Gastrocnemius medialis (tissue), 4 donors: ENCODE data around the gene SBF1. TPM values are rescaled to one million over a fixed set of nuclear protein-coding genes. Genes with fewer than 3 reads are reported as not detected.

Experiments
- ATAC-seq, 2 donors: fragments of 150-250 bp; one replicate each; pipeline ENCODE4 v1.9.1; 2016
- DNase-seq, 2 donors: peaks; one replicate each; pipeline ENCODE4 v3.0.0-alpha.2; 2019
- H3K27ac ChIP-seq, 4 donors: fragments of 200-600 bp; sonication (generic); 1 replicate in 1 of 4; 2 replicates in 3 of 4; pipeline ENCODE4 v1.5.1; 2016 to 2018; ENCODE audit warnings: mild to moderate bottlenecking in 2 of 4, moderate library complexity in 1 of 4
- H3K27me3 ChIP-seq, 3 donors: fragments of 200-600 bp; sonication (generic) in 2 of 3; 1 replicate in 1 of 3; 2 replicates in 2 of 3; pipeline versions ENCODE4 v1.5.1 to v1.6.0; 2016 to 2019; ENCODE audit warnings: mild to moderate bottlenecking in 1 of 3, moderate library complexity in 1 of 3
- H3K36me3 ChIP-seq, 2 donors: fragments of 200-600 bp; sonication (generic) in 1 of 2; one replicate each; pipeline ENCODE4 v1.5.1; 2017 to 2018
- H3K4me1 ChIP-seq, 2 donors: fragments of 200-600 bp; sonication (generic) in 1 of 2; one replicate each; pipeline ENCODE4 v1.5.1; 2016 to 2017; ENCODE audit warnings: mild to moderate bottlenecking in 2 of 2
- H3K4me3 ChIP-seq, 4 donors: fragments of 200-600 bp; sonication (generic) in 3 of 4; 1 replicate in 1 of 4; 2 replicates in 3 of 4; pipeline ENCODE4 v1.5.1; 2016 to 2019; ENCODE audit warnings: mild to moderate bottlenecking in 2 of 4
- H3K9me3 ChIP-seq, 3 donors: fragments of 200-600 bp; sonication (generic) in 2 of 3; 1 replicate in 1 of 3; 2 replicates in 2 of 3; pipeline ENCODE4 v1.5.1; 2016 to 2019
- CTCF ChIP-seq, 5 experiments: fragments of 450-650 bp in 3 of 5; fragments of 200-600 bp in 2 of 5; sonication (generic) in 2 of 5; IDR thresholded peaks in 4 of 5; conservative IDR thresholded peaks in 1 of 5; 1 replicate in 4 of 5; 2 replicates in 1 of 5; pipeline ENCODE4 v1.5.1; 2016 to 2019; ENCODE audit warnings: antibody characterized with exemption in 5 of 5, mild to moderate bottlenecking in 3 of 5, moderate library complexity in 3 of 5
- POLR2A ChIP-seq, 2 donors: fragments of 450-650 bp; IDR thresholded peaks; one replicate each; pipeline ENCODE4 v1.6.1; 2017; ENCODE audit warnings: antibody characterized with exemption in 2 of 2, mild to moderate bottlenecking in 2 of 2, moderate library complexity in 2 of 2
- in situ Hi-C, 4 donors: fragments of 200-750 bp; cut with MboI; loops; one replicate each; pipeline versions ENCODE4 v1.15.0 to v1.8.0; 2017; ENCODE audit warnings: low sequenced_read_pairs in 4 of 4
- intact Hi-C: fragments of 100-400 bp; cut with DNase I; formaldehyde crosslinking; loops from one replicate; pipeline ENCODE4 v1.15.1; 2023; ENCODE audit warnings: low total_unique reads
- total RNA-seq, 4 donors: library from RNA; depleted of rRNA; stranded (reverse); fragments of >200 nt; gene quantifications; one replicate each; pipeline versions ENCODE4 v1.1.0 to v1.2.3, GENCODE V29; 2016

The SBF1 gene
- total RNA-seq, 4 donors from 2014 or later, result 50.5 to 116 (median 107) TPM

GRCh38 chr22:50432131-50432876 is 42.5 kb downstream of the SBF1 start:
- no peaks in the 10 kb centered on the region for H3K27me3 ChIP-seq
- TF ChIP-seq CTCF (IDR thresholded peaks at IDR 0.05 in 4 of 5, conservative IDR thresholded peaks at IDR 0.05 in 1 of 5) (no peak), POLR2A (IDR thresholded peaks at IDR 0.05) (no peak)
- no peaks in the 10 kb centered on the region for H3K9me3 ChIP-seq
- no peak for DNase-seq
- in situ Hi-C loops (no loop called here), intact Hi-C loops (loop anchor here (10.0 kb wide), 1 partner anchor 198 kb away; no protein-coding TSS in a partner anchor)
- no peak overlapping the region for H3K4me3 ChIP-seq
- no peaks in the 10 kb centered on the region for H3K4me1 ChIP-seq
- ATAC-seq, result no peak
- H3K27ac ChIP-seq, result no peak overlapping the region
- peaks cover 0 to 75% of the 10 kb centered on the region in 2 donors for H3K36me3 ChIP-seq

GRCh38 chr22:50425179-50425916 is 49.5 kb downstream of the SBF1 start:
- intact Hi-C loops, result no loop called here

GRCh38 chr22:50423956-50424355 is 50.9 kb downstream of the SBF1 start:
- no peak for DNase-seq
- ATAC-seq, result no peak

More at GRCh38 chr22:50425179-50425916, 49.5 kb downstream of the SBF1 start:
- H3K4me3 ChIP-seq, result no peak overlapping the region
- no peak overlapping the region for H3K27ac ChIP-seq
- TF ChIP-seq CTCF (IDR thresholded peaks at IDR 0.05 in 4 of 5, conservative IDR thresholded peaks at IDR 0.05 in 1 of 5), result no peak
- no peak for ATAC-seq
- H3K4me1 ChIP-seq, result no peaks in the 10 kb centered on the region
- H3K9me3 ChIP-seq, result no peaks in the 10 kb centered on the region
- in situ Hi-C loops, result no loop called here
- DNase-seq, result no peak
- H3K36me3 ChIP-seq, result peaks cover 0 to 75% of the 10 kb centered on the region in 2 donors
- no peaks in the 10 kb centered on the region for H3K27me3 ChIP-seq

More at GRCh38 chr22:50423956-50424355, 50.9 kb downstream of the SBF1 start:
- intact Hi-C loops (no loop called here), in situ Hi-C loops (no loop called here)
- Histone ChIP-seq H3K36me3 (peaks cover 0 to 76% of the 10 kb centered on the region in 2 donors), H3K9me3 (no peaks in the 10 kb centered on the region), H3K4me1 (no peaks in the 10 kb centered on the region), H3K27me3 (no peaks in the 10 kb centered on the region), H3K4me3 (no peak overlapping the region), H3K27ac (no peak overlapping the region)
- TF ChIP-seq POLR2A (IDR thresholded peaks at IDR 0.05) (no peak), CTCF (IDR thresholded peaks at IDR 0.05 in 4 of 5, conservative IDR thresholded peaks at IDR 0.05 in 1 of 5) (no peak)
